GM21717 (cell line): ENCODE data around the gene SUGCT.
"Not testable (repeated sequence)": the region's sequence is repeated elsewhere in the genome, so short reads cannot be mapped to it uniquely, and the experiment has no call there.

Experiments used
- ATAC-seq: cut with Tn5 transposase; IDR thresholded peaks from one replicate; pipeline ENCODE4 v1.9.1; 2021; ENCODE audit warnings: mild to moderate bottlenecking, moderate library complexity; ENCODE audit not compliant: unreplicated experiment

Gene SUGCT

DNA sequence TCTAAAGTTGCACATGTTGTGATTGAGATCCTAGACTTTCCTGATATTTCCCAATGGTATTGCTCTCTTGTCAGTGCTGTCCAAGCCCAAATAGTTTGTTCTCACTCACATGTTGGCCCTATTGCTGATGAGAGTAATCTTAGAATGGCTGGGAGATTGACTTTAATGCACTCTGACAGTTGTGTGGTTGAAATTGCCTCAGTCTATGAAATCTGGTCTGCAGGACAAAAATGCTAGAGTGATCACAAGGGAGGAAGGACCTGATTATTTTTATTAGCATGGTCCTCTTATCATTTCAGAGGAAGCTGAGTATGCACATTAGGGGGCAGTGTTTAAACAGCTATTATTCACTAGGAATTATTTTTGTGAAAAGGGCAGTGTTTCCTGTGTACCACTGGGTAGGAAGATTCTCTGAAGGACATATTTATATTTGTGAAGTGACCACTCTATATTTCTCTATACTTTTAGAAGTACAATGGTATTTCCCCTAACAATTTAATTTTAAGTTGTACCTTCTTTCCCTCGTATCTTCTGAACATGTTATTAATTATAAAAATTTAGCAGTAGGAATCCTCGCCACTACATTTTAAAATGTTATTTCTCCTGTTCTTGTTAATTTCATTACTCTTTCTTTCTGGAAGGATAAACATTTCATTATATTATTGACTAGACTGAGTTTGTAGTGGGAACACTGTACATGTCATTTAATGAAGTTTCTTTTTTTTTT is 64.4 kb downstream of the SUGCT start:
- ATAC-seq: no peak

DNA sequence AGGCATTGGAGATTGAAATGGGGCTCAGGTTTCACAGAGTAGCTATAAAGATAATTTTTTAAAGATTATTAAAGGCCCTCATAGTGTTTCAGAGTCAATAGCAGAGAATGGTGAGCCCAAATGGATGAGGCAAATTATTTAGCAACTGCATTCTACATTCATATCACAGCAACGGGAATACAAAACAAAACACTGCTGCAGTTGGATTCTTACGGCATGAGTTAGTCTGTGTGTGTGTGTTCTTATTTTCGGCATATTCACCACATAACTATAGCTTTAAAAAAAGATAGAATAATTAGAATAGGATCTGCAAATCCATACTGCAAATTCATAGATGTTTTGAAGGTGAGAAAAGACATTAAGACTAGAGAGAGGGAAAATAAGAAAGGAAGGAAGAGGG is 66.0 kb downstream of the SUGCT start:
- no peak for ATAC-seq

DNA sequence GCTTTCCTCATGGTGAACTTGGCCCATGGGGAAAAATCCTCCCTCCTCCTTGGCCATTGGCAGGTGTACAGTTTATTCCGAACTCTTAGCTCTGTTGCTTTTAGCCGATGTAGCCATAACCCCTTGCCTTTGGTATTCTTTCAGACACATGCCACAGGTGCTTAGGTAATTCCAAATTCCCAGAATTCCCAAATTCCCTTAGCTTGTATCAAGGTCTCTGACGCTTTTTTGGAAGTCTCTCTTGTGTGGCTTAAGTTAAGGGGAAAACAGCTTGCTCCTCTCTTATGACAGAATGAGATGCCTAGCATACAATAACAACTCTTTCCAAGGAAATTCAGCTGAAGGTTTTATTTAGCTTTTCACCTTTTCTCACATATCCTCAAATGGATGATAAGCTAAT is 68.0 kb downstream of the SUGCT start:
- ATAC-seq: no peak

DNA sequence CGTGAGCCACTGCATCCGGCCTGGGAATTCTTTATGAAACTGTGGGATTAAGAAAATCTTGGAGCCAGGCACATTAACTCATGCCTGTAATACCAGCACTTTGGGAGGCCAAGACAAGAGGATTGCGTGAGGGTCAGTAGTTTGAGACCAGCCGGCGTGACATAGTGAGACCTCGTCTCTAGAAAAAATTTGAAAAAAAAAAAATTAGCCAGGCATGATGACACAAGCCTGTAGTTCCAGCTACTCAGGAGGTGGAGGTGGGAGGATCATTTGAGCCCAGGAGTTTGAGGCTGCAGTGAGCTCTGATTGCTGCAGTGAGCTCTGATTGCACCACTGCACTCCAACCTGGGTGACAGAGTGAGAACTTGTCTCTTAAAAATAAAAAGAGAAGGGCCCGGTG is 69.8 kb downstream of the SUGCT start:
- ATAC-seq: no peak

DNA sequence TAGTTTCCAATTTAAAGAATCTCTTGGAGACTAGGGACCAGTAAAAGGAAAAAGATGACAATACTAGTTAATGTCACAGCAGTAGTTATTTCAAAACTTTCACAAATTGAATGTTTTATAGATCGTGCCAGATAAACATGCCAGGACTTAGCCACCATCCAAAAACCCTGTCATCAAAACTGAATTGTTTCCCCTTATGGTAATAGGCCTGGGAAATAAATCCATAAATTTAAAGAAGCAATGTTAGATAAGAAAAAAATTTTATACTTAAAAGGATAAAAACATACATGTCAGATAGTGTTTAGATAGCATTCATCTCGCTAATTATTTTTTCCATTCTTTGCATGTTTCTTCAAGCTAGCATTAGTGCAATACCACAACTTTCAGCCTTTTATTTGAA is 71.2 kb downstream of the SUGCT start:
- ATAC-seq: no peak

DNA sequence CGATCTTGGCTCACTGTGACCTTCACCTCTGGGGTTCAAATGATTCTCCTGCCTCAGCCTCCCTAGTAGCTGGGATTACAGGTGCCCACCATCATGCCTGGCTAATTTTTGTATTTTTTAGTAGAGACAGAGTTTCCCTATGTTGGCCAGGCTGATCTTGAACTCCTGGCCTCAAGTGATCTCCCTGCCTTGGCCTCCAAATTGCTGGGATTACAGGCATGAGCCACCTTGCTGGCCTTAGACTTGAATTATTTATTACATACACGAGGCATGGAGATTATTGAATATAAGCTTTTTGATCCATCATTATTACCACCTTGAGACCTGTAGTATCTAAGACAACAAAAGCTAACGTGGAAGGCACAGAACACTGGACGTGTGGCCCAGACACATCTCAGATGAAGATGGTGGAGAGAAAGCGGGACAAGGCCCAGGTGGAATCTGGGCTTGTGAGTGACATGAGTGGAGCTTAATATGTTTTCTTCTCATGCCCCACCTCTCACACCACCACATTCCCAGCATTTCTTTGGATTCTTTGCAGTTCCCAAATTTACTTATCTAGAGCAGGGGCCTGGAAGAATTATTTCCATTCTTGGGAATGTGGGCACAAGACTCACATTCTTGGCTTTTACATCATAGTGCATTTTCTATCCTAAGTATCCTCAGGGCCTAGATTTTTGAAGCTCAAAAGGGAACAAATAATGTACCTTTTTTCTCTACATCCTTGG is 76.6 kb downstream of the SUGCT start:
- no peak for ATAC-seq

GRCh38 chr7:40213291-40213690 is 78.5 kb downstream of the SUGCT start:
- ATAC-seq: no peak

DNA sequence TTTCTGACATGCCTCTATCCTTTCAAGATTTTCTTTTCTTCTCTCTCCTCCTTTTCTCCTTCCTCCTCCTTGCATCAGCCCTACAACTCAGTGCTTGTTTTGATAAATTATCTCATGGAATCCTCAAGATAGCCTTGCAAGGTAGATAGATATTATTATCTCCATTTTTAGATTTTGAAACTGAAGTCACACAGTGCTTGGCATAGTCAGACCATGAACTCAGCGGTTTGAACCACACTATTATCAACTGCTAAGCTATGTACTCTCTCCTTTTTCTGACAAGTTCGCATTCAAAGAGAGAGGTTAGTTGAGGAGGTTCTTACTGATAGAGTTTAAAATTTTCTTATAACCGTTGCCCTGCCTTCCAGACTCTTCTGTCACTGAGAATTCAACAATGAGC is 79.1 kb downstream of the SUGCT start:
- no peak for ATAC-seq

GRCh38 chr7:40218612-40219011 is 83.8 kb downstream of the SUGCT start:
- ATAC-seq: not testable (repeated sequence)

- no peak for ATAC-seq
Measured at GRCh38 chr7:40219917-40220316, 85.1 kb downstream of the SUGCT start.

- ATAC-seq: no peak
Measured at GRCh38 chr7:40220421-40220911, 85.7 kb downstream of the SUGCT start.

DNA sequence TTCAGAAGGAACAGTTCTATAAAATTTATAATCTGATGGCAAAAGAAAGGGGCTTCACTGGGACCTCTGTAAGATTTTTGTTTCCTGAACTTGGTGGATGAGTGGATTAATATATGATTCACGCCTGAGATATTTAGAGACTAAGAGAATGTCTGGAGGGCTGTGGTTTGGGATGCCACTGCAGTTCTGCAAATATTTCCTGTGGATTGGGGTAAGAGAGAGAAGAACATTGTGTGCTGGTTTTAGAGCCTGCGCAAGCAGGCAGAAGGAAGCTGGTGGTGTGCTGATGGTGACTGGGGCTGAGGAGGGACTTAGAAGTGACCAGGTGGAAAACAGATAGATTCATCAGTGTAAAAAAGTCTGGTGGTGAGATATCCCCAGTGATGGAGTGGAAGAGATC is 87.0 kb downstream of the SUGCT start:
- no peak for ATAC-seq

GRCh38 chr7:40223451-40224127 is 88.8 kb downstream of the SUGCT start:
- no peak for ATAC-seq

- ATAC-seq: no peak
Measured at GRCh38 chr7:40230101-40230500, 95.3 kb downstream of the SUGCT start.

GRCh38 chr7:40231796-40232195 is 97.0 kb downstream of the SUGCT start:
- no peak for ATAC-seq

DNA sequence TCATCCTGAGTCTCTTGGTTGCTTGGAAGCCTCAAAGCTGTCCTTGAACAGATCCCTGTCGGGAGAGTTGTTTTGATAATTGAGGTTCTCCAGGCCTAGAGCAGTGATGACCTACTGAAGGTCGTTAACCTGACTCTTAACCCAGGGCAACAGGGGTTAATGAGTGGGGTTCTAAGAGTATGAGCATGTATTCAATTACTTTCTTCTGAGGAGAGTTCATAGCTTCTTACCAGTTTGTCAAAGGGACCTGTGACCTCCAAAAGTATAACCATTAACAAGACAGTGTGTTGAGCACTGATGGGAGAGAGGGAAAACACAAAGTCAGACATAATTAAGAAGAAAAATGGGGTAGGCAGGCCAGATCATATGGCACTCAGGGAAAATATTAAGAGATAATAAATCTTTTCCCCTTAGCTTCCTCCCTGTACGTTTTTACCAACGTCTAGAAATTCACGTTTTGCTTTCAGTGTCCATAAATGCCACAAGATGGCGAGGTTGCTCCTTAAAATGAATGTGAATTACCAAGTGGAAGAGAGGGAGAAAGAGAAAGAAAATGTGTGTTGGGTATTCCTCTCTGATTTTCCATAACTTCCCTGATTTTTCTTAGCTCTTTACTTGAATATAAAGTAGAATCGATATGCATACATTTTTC is 97.6 kb downstream of the SUGCT start:
- ATAC-seq: no peak

DNA sequence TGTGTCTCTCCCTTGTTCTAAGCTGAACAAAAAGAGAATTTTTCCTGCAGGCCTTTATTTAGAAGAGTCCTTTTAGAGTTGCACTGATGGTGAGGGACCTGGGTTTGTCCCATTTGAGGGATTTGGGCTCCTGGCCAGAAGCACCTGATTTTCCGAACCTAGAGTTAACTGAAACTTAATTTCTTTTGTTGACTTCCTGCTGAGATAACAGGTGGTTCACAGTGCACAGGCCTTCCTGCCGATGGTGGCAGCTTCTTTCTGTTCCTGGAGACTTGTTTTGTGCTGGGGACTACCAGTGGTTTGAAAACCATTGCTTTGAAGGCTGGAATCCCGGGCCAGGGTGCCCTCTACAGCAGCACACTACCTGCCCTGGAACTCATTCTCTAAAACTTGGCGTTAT is 99.2 kb downstream of the SUGCT start:
- ATAC-seq: peak; percentile 60

DNA sequence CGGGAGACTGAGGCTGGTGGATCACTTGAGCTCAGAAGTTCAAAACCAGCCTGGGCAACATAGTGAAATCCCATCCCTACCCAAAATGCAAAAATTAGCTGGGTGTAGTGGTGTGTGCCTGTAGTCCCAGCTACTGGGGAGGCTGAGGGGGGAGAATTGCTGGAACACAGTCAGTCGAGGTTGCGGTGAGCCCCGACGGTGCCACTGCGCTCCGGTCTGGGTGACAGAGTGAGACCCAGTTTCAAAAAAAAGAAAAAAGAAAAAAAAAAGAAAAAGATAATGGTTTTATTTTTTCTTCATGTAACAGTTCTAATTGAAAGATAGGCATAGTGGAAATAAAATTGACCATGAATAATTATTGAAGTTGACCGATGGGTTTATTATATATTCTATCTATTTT is 99.9 kb downstream of the SUGCT start:
- no peak for ATAC-seq

GRCh38 chr7:40237731-40238130 is 102.9 kb downstream of the SUGCT start:
- no peak for ATAC-seq

DNA sequence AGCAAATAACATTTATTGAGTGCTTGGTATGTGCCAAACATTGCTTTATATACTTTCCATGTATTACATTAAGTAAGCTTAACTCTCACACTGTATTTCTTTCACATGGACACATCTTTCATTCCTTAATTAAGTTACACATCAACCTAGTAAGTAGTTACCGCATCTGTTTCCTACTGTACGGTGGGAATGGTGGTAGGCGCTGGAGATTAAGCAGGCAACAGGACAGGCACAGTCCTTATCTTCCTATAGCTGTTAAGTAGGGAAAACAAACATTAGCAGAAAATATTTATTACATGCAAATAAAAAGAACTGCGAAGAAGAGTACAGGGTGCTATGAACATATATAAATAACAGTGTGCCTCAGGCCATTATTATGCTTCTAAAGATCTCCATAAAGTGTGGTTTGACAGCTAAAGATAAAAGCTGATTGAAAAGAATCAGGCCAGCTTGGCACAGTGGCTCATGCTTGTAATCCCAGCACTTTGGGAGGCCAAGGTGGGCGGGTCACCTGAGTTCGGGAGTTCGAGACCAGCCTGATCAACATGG is 105.0 kb downstream of the SUGCT start:
- ATAC-seq: no peak

- ATAC-seq: no peak
Measured at GRCh38 chr7:40243076-40243475, 108.3 kb downstream of the SUGCT start.
